K562 (cell line): ENCODE results near the gene RBMS1. TPM values are rescaled to one million over a fixed set of nuclear protein-coding genes. Genes with fewer than 3 reads are reported as not detected.

Experiments
- ASH1L ChIP-seq: fragments of 450-650 bp; IDR thresholded peaks from 2 replicates; pipeline ENCODE4 v1.6.1; 2018; ENCODE audit warnings: borderline replicate concordance, mild to moderate bottlenecking, low read depth; ENCODE audit not compliant: partially characterized antibody
- CREM ChIP-seq: IDR thresholded peaks from 2 replicates; pipeline ENCODE4 v1.6.1; 2014; ENCODE audit warnings: antibody characterized with exemption, low read depth
- ERF ChIP-seq: fragments of 450-650 bp; formaldehyde crosslinking; IDR thresholded peaks from 2 replicates; pipeline ENCODE4 v1.4.0; 2020; ENCODE audit warnings: mild to moderate bottlenecking, mixed read lengths
- FOXK2 ChIP-seq, 2 experiments: fragments of 450-650 bp; IDR thresholded peaks in 1 of 2; conservative IDR thresholded peaks in 1 of 2; 2 replicates each; pipeline ENCODE4 v1.6.1; 2016; ENCODE audit warnings: low read depth in 2 of 2, mild to moderate bottlenecking in 1 of 2
- GABPA ChIP-seq: fragments of 200-800 bp; sonication (Bioruptor generic); conservative IDR thresholded peaks from 2 replicates; pipeline ENCODE4 v1.6.1; 2016; ENCODE audit warnings: low read depth, missing genetic modification characterization, missing compliant biosample characterization
- HDAC2 ChIP-seq: fragments of 450-650 bp; IDR thresholded peaks from 2 replicates; pipeline ENCODE4 v1.6.1; 2016; ENCODE audit warnings: mild to moderate bottlenecking
- HDGF ChIP-seq: fragments of 450-650 bp; IDR thresholded peaks from 2 replicates; pipeline ENCODE4 v1.6.1; 2016
- HLTF ChIP-seq: fragments of 450-650 bp; IDR thresholded peaks from 2 replicates; pipeline ENCODE4 v1.6.1; 2016
- HNRNPH1 ChIP-seq: fragments of 200-400 bp; formaldehyde crosslinking; optimal IDR thresholded peaks from 2 replicates; pipeline ENCODE3; 2017; ENCODE audit warnings: low read depth, mild to moderate bottlenecking, low read length, moderate library complexity
- ILK ChIP-seq: fragments of 450-650 bp; IDR thresholded peaks from 2 replicates; pipeline ENCODE4 v1.6.1; 2016; ENCODE audit warnings: missing genetic modification characterization, low read depth, mild to moderate bottlenecking, missing compliant biosample characterization, moderate library complexity, borderline replicate concordance
- L3MBTL2 ChIP-seq: fragments of 450-650 bp; IDR thresholded peaks from 2 replicates; pipeline ENCODE4 v1.6.1; 2016; ENCODE audit warnings: mild to moderate bottlenecking, moderate library complexity
- NFE2 ChIP-seq: IDR thresholded peaks from 2 replicates; pipeline ENCODE4 v1.6.1; 2014; ENCODE audit warnings: antibody characterized with exemption, low read depth
- NRF1 ChIP-seq, 2 experiments: fragments of 450-650 bp; IDR thresholded peaks in 1 of 2; conservative IDR thresholded peaks in 1 of 2; 2 replicates each; pipeline ENCODE4 v1.6.1; 2014; ENCODE audit warnings: mild to moderate bottlenecking in 2 of 2
- PATZ1 ChIP-seq: fragments of 250-450 bp; sonication (Bioruptor Pico); IDR thresholded peaks from 2 replicates; pipeline ENCODE4 v1.5.0; 2020; ENCODE audit warnings: mild to moderate bottlenecking, borderline replicate concordance
- PHF8 ChIP-seq: fragments of 200-600 bp; sonication (generic); IDR thresholded peaks from 2 replicates; pipeline ENCODE4 v1.6.1; 2012; ENCODE audit warnings: mixed run types, mild to moderate bottlenecking, inconsistent platforms, low read length, moderate library complexity, borderline replicate concordance
- POLR2G ChIP-seq: fragments of 200-400 bp; formaldehyde crosslinking; IDR thresholded peaks from 2 replicates; pipeline ENCODE4 v1.6.1; 2017; ENCODE audit warnings: low read depth, mild to moderate bottlenecking, antibody characterized with exemption, low read length, moderate library complexity
- RAD21 ChIP-seq, 2 experiments: fragments of 250-450 bp in 1 of 2; fragments of 450-650 bp in 1 of 2; sonication (Bioruptor Pico) in 1 of 2; formaldehyde crosslinking in 1 of 2; IDR thresholded peaks in 1 of 2; conservative IDR thresholded peaks in 1 of 2; 2 replicates each; pipeline versions ENCODE4 v1.4.0 to v1.8.0; 2020 to 2022; ENCODE audit warnings: mild to moderate bottlenecking in 2 of 2, moderate library complexity in 1 of 2
- STAT5B ChIP-seq: fragments of 250-450 bp; sonication (Bioruptor Pico); IDR thresholded peaks from 2 replicates; pipeline ENCODE4 v1.8.0; 2021; ENCODE audit warnings: mild to moderate bottlenecking, inconsistent platforms
- TEAD1 ChIP-seq, 2 experiments: fragments of 450-650 bp in 1 of 2; sonication (generic) in 1 of 2; formaldehyde crosslinking; IDR thresholded peaks; 2 replicates each; pipeline versions ENCODE4 v1.4.0 to v1.8.0; 2020 to 2022; ENCODE audit warnings: mild to moderate bottlenecking in 2 of 2, missing genetic modification reagents in 1 of 2
- ZBTB8A ChIP-seq: fragments of 450-650 bp; IDR thresholded peaks from 2 replicates; pipeline ENCODE4 v1.6.1; 2018; ENCODE audit warnings: mild to moderate bottlenecking, moderate library complexity; ENCODE audit not compliant: partially characterized antibody
- ZNF197 ChIP-seq: fragments of 200-800 bp; sonication (Bioruptor generic); IDR thresholded peaks from 2 replicates; pipeline ENCODE4 v1.6.1; 2016; ENCODE audit warnings: low read depth, missing genetic modification characterization, missing compliant biosample characterization
- ZNF3 ChIP-seq: fragments of 250-450 bp; sonication (Bioruptor Pico); IDR thresholded peaks from 2 replicates; pipeline ENCODE4 v1.5.0; 2021; ENCODE audit warnings: mild to moderate bottlenecking, moderate library complexity
- ZNF696 ChIP-seq: fragments of 250-450 bp; sonication (Bioruptor Pico); conservative IDR thresholded peaks from 2 replicates; pipeline ENCODE4 v1.4.0; 2020; ENCODE audit warnings: mild to moderate bottlenecking, moderate library complexity
- polyA plus RNA-seq, 8 experiments: library from polyadenylated mRNA; depleted of rRNA in 4 of 8; stranded (reverse) in 5 of 8; unstranded in 3 of 8; fragments of >200 nt; fragmentation: Nextera tagmentation in 2 of 8; fragmentation: Illumina TruSeq in 1 of 8; extraction: Ambion mirVana in 2 of 8; extraction: Trizol in 1 of 8; gene quantifications; 2 replicates each; pipeline versions ENCODE4 v1.2.1 to v1.2.3, GENCODE V29; 2011 to 2014; ENCODE audit warnings: inconsistent platforms in 1 of 8, missing spikeins in 1 of 8
- total RNA-seq, 7 experiments: library from RNA; depleted of rRNA in 6 of 7; stranded (reverse); fragments of >200 nt in 6 of 7; fragmentation: Illumina TruSeq in 2 of 7; extraction: Trizol in 2 of 7; gene quantifications; 2 replicates each; pipeline versions ENCODE4 v1.2.1 to v1.2.3, GENCODE V29; 2011 to 2021; ENCODE audit warnings: low replicate concordance in 1 of 7
- TF ChIP-seq, protein P1 (sequence below), 3 experiments: IDR thresholded peaks in 2 of 3; conservative IDR thresholded peaks in 1 of 3; 2 replicates each; pipeline ENCODE4 v1.5.1; 2011 to 2012; ENCODE audit warnings: low read length in 3 of 3, mild to moderate bottlenecking in 3 of 3, control low read depth in 2 of 3, improper control_type of control experiment in 1 of 3, inconsistent platforms in 1 of 3, low read depth in 1 of 3, mixed read lengths in 1 of 3, moderate library complexity in 1 of 3; ENCODE audit not compliant: insufficient read depth in 2 of 3

The RBMS1 gene
- total and polyA plus RNA-seq, 9 of the 15 experiments (the other 6 are each of a cell fraction or from before 2014, with no cell fraction given): 0.04 to 0.31 (median 0.09) TPM; not detected in 6

DNA sequence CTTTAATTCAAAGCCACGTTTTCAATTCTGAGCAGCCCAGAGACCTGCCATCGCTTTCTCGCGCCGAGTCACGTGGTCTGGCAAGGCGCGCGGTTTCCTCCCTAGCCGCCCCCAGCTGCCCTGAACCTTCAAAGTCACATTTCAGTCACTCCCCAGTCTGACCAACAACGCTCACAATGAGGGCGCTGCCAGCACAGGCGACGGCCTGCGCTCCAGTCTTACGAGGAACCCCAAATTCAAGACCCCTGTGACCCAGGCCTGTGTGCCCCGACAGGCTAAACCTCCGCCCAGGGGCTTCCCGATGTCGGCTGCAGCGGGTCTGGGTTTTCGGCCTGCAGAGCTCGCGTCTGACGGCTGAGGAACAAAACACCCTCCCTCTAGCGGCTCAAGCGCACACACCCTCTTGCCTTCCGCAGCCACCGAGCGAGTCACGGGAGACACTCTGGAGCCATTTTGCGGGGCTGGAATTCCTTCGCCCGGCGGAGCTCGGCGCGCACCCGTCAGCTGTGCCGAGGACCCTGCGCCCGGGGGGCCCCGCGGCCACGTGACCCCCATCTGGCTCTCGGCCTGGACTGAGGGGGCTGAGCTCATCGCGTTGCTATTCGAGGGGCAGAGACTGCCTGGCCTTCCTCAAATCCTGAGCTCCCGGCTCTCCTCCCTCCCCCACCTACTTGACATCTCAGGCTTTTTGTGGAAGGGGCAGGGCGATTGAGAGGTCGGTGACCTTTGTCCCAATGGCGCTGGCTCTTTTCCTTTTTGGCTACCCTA, 223.6 kb downstream of the RBMS1 start (continued):
- no peak; the same call in 1 of the 2 replicates for TF ChIP-seq PHF8
- no peak for TF ChIP-seq ASH1L
- no peak for TF ChIP-seq ILK (tag)
- 0 out of 2 replicates have a peak, but pooled peaks have one; percentile 5 for TF ChIP-seq ERF
- TF ChIP-seq ZBTB8A: no peak
- no peak for TF ChIP-seq STAT5B (CRISPR knock-in tag)
- TF ChIP-seq ZNF696: no peak
- TF ChIP-seq, protein P1, sequence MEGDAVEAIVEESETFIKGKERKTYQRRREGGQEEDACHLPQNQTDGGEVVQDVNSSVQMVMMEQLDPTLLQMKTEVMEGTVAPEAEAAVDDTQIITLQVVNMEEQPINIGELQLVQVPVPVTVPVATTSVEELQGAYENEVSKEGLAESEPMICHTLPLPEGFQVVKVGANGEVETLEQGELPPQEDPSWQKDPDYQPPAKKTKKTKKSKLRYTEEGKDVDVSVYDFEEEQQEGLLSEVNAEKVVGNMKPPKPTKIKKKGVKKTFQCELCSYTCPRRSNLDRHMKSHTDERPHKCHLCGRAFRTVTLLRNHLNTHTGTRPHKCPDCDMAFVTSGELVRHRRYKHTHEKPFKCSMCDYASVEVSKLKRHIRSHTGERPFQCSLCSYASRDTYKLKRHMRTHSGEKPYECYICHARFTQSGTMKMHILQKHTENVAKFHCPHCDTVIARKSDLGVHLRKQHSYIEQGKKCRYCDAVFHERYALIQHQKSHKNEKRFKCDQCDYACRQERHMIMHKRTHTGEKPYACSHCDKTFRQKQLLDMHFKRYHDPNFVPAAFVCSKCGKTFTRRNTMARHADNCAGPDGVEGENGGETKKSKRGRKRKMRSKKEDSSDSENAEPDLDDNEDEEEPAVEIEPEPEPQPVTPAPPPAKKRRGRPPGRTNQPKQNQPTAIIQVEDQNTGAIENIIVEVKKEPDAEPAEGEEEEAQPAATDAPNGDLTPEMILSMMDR (IDR thresholded peaks at IDR 0.05 in 2 of 3, conservative IDR thresholded peaks at IDR 0.05 in 1 of 3; ENCODE audit: insufficient read depth in 2 of 3, low read depth in 1 of 3, low read length in 3 of 3): peak; percentile 47 to 64 (median 60)
- TF ChIP-seq HDAC2: no peak
- no peak for TF ChIP-seq ZNF3 (CRISPR knock-in tag)
- 0 out of 4 replicates have a peak, but pooled peaks of 1 of the 2 experiments have one; percentile 16 for TF ChIP-seq RAD21 (CRISPR knock-in tag; conservative IDR thresholded peaks at IDR 0.05 in 1 of 2, IDR thresholded peaks at IDR 0.05 in 1 of 2)
- peak; percentile 59 for TF ChIP-seq CREM
- TF ChIP-seq HDGF: no peak
- TF ChIP-seq POLR2G: 0 out of 2 replicates have a peak, but pooled peaks have one; percentile 24
- 0 out of 4 replicates have a peak, but pooled peaks of 1 of the 2 experiments have one; percentile 52 for TF ChIP-seq TEAD1 (CRISPR knock-in tag; IDR thresholded peaks at IDR 0.05)
- TF ChIP-seq ZNF197: no peak
- no peak for TF ChIP-seq FOXK2 (conservative IDR thresholded peaks at IDR 0.05 in 1 of 2, IDR thresholded peaks at IDR 0.05 in 1 of 2; ENCODE audit: low read depth in 2 of 2)
- TF ChIP-seq NFE2: no peak
- no peak for TF ChIP-seq HLTF
- peak; percentile 98 for TF ChIP-seq L3MBTL2
- TF ChIP-seq PATZ1 (CRISPR knock-in tag): no peak
- no peak for TF ChIP-seq HNRNPH1
- TF ChIP-seq GABPA (tag): no peak
- TF ChIP-seq NRF1 (conservative IDR thresholded peaks at IDR 0.05 in 1 of 2, IDR thresholded peaks at IDR 0.05 in 1 of 2): peak; percentile 32 to 47
